Measurements from ENCODE around the gene MRPS27. TPM values are rescaled to one million over a fixed set of nuclear protein-coding genes. Genes with fewer than 3 reads are reported as not detected.

Gene MRPS27
- polyA plus RNA-seq, 1 experiment, result 98.3 TPM

- no peak overlapping the region for H3K4me3 ChIP-seq (ENCODE audit: low read depth, low read length)
- H3K27me3 ChIP-seq (ENCODE audit: control insufficient read depth, insufficient read depth, low read length), result no peaks in the 10 kb centered on the region
- TF ChIP-seq CTCF (IDR thresholded peaks at IDR 0.05; ENCODE audit: low read depth, low read length), result no peak
- no peaks in the 10 kb centered on the region for H3K9me3 ChIP-seq (ENCODE audit: control insufficient read depth, insufficient read depth, low read length)
- ChIA-PET CTCF (interaction anchor here (2.1 to 2.6 kb wide), 2 partner anchors 10 to 73 kb away, joined by 7 to 12 read pairs; no protein-coding TSS in a partner anchor), POLR2A (no interaction called here)
- no peak overlapping the region for H3K27ac ChIP-seq (ENCODE audit: low read depth, low read length)
- no peak for DNase-seq (ENCODE audit: low read depth, low spot score)
These were observed 85.2 kb downstream of the MRPS27 start for GRCh38 chr5:72234868-72235267.

DNA sequence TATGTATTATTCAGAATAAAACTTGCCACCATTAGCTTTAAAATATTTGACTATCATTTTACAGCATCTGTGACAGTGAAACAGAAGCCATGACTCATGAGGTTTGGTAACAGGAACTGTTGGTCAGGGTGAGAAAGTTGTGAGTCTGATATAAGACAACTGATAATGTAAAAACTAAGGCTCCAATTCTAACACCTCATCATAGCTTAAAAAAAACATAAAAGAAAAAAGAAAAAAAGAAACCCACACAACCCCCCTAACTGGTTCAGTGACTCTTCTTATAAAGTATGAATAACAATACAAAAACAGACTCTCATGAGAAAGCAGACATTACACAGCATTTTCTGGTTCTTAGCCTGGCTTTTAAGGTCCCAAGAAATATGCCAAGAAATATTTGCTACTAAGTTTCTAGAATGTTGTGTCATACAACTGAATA lies 85.8 kb downstream of the MRPS27 start:
- H3K27ac ChIP-seq (ENCODE audit: low read depth, low read length), result no peak overlapping the region
- CTCF ChIA-PET, result interaction anchor here (2.1 to 2.6 kb wide), 2 partner anchors 11 to 74 kb away, joined by 7 to 12 read pairs; no protein-coding TSS in a partner anchor

GRCh38 chr5:72233835-72234234 lies 86.2 kb downstream of the MRPS27 start:
- ChIA-PET CTCF (interaction anchor here (2.6 kb wide), 1 partner anchor 11 kb away, joined by 12 read pairs; no protein-coding TSS in a partner anchor), POLR2A (no interaction called here)
- no peak overlapping the region for H3K27ac ChIP-seq (ENCODE audit: low read depth, low read length)
- H3K9me3 ChIP-seq (ENCODE audit: control insufficient read depth, insufficient read depth, low read length), result no peaks in the 10 kb centered on the region
- TF ChIP-seq CTCF (IDR thresholded peaks at IDR 0.05; ENCODE audit: low read depth, low read length), result no peak
- DNase-seq (ENCODE audit: low read depth, low spot score), result no peak
- H3K27me3 ChIP-seq (ENCODE audit: control insufficient read depth, insufficient read depth, low read length), result no peaks in the 10 kb centered on the region
- no peak overlapping the region for H3K4me3 ChIP-seq (ENCODE audit: low read depth, low read length)

More for the DNA sequence above, 85.8 kb downstream of the MRPS27 start:
- H3K4me3 ChIP-seq (ENCODE audit: low read depth, low read length), result no peak overlapping the region
- no peak for DNase-seq (ENCODE audit: low read depth, low spot score)
- POLR2A ChIA-PET, result no interaction called here
- no peaks in the 10 kb centered on the region for H3K27me3 ChIP-seq (ENCODE audit: control insufficient read depth, insufficient read depth, low read length)
- no peaks in the 10 kb centered on the region for H3K9me3 ChIP-seq (ENCODE audit: control insufficient read depth, insufficient read depth, low read length)
- TF ChIP-seq CTCF (IDR thresholded peaks at IDR 0.05; ENCODE audit: low read depth, low read length), result no peak

DNA sequence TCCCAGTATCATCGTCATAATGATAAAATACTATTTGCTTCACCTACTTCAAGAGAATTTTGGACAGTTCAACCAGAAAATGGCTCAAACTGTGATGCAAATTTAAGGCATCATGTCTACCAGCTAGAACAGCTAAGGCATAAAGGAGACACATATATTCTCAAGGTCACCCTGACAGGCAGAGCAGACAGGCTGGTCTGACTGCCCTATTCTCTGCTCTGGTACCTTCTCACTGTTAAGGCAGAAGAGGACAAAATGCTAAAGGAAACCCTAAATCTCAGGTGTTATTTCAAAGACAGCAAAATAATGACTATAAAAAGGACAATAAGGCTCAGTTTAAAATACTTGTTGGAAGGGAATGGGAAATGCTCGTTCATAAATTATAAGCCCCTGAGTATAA lies 87.2 kb downstream of the MRPS27 start:
- no peak for DNase-seq (ENCODE audit: low read depth, low spot score)
- CTCF ChIA-PET, result interaction anchor here (2.6 kb wide), 1 partner anchor 12 kb away, joined by 12 read pairs; no protein-coding TSS in a partner anchor
- Histone ChIP-seq H3K27ac (ENCODE audit: low read depth, low read length) (no peak overlapping the region), H3K4me3 (ENCODE audit: low read depth, low read length) (no peak overlapping the region), H3K9me3 (ENCODE audit: control insufficient read depth, insufficient read depth, low read length) (no peaks in the 10 kb centered on the region), H3K27me3 (ENCODE audit: control insufficient read depth, insufficient read depth, low read length) (no peaks in the 10 kb centered on the region)
- POLR2A ChIA-PET, result interaction anchor here (0.8 kb wide), 1 partner anchor 9 kb away, joined by 3 read pairs; no protein-coding TSS in a partner anchor
- no peak for TF ChIP-seq CTCF (IDR thresholded peaks at IDR 0.05; ENCODE audit: low read depth, low read length)

DNA sequence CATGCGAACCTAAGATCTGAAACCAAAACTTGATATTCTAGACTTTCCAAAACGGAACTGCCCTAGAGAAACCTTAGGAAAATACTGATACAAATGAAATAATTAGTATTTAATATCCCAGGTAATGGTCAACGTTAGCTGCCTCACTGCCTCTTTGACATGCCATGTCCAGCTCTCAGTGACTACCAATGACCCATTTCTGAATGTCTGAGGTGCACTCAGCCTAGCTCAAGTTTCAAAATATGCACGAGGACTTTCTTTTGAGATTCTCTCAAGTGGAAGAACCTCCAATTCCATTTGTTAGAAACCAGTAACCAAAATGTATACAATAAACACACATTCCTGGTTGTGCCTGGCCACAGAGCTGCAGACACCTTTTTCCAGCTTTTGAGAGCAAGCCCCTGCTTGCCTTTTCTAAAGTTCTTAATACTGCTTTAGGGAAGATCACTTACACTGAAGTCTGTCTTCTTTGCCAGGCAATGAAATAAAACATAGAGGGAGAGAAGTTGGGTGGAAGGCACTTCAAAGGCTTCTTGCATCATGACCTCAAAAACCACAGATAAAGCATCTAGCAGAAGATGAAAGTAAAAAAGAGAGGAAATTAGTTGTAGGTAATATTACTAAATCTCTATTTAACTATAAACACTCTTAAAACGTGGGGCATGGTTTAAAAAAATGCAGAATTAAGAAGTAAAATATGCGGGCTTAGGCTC lies 87.9 kb downstream of the MRPS27 start:
- Histone ChIP-seq H3K9me3 (ENCODE audit: control insufficient read depth, insufficient read depth, low read length) (no peaks in the 10 kb centered on the region), H3K27ac (ENCODE audit: low read depth, low read length) (no peak overlapping the region), H3K27me3 (ENCODE audit: control insufficient read depth, insufficient read depth, low read length) (no peaks in the 10 kb centered on the region), H3K4me3 (ENCODE audit: low read depth, low read length) (no peak overlapping the region)
- ChIA-PET CTCF (no interaction called here), POLR2A (interaction anchor here (0.8 kb wide), 1 partner anchor 10 kb away, joined by 3 read pairs; no protein-coding TSS in a partner anchor)
- no peak for TF ChIP-seq CTCF (IDR thresholded peaks at IDR 0.05; ENCODE audit: low read depth, low read length)
- DNase-seq (ENCODE audit: low read depth, low spot score), result no peak

Measured in AG04450 (cell line).